HG02943 (cell line): Measurements from ENCODE around the gene ALK.
"Not testable (repeated sequence)": the region's sequence is repeated elsewhere in the genome, so short reads cannot be mapped to it uniquely, and the experiment has no call there.

Experiments
- ATAC-seq: cut with Tn5 transposase; IDR thresholded peaks from one replicate; pipeline ENCODE4 v1.9.1; 2021; ENCODE audit warnings: mild to moderate bottlenecking, low read depth, moderate library complexity; ENCODE audit not compliant: unreplicated experiment

The ALK gene

GRCh38 chr2:29245035-29245741, 676.2 kb downstream of the ALK start:
- ATAC-seq = not testable (repeated sequence)

DNA sequence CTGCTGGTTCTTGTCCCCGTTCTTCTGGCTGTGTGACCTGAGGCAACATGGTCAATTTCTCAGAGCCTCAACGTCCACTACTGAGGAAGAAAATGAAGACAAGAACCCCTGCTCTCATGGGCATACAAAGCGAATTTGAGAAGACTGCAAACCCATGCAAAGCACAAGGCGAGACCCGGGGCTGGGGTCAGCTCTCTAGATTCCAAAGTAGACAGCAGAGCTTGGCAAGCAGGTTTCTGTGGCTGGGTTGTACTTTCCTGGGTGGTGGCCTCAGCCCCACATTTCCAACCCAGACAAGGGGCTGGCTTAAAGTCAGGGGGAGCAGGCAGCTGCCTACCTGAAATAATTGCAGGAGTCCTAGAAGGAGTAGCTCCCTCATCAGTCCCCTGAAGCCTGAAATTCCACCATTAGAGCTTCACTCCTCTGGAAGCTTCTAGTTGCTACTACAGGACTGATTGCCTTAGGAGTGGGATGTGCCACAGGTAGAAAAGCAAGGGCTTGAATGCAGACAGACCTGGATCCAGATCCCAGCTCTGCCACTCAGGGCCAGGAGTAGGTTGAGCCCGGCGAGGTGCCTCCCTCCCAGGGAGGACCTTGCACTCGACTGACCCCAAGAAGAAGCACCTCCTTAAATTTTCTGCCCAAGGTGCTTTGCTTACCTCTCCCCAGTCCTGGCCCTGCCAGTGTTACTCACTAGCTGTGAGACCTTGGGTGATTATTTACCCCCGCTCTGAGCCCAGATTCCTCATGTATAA, 678.6 kb downstream of the ALK start:
- ATAC-seq = no peak

- ATAC-seq = no peak
These were observed 679.3 kb downstream of the ALK start for GRCh38 chr2:29241955-29242565.

- ATAC-seq = no peak
These were observed 680.0 kb downstream of the ALK start for GRCh38 chr2:29241341-29241740.

DNA sequence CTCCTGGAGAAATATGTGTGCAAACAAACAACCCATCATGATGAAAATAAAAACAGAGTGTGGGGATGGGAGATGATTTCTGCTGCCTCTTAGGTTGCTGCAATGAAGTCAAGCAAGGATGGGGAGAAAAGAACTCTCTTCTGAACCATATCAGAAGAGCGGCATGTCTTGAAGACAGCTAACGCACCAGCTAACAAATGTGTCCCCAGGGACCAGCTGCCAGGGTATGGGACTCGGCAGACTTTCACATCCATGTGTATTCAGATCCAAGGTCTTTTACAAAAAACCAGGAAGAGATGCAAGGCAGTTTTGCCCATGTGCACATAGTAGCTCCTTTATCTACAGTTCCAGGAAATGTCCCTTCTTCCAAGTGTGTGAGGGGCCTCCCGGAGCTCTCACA, 680.8 kb downstream of the ALK start:
- ATAC-seq = no peak

DNA sequence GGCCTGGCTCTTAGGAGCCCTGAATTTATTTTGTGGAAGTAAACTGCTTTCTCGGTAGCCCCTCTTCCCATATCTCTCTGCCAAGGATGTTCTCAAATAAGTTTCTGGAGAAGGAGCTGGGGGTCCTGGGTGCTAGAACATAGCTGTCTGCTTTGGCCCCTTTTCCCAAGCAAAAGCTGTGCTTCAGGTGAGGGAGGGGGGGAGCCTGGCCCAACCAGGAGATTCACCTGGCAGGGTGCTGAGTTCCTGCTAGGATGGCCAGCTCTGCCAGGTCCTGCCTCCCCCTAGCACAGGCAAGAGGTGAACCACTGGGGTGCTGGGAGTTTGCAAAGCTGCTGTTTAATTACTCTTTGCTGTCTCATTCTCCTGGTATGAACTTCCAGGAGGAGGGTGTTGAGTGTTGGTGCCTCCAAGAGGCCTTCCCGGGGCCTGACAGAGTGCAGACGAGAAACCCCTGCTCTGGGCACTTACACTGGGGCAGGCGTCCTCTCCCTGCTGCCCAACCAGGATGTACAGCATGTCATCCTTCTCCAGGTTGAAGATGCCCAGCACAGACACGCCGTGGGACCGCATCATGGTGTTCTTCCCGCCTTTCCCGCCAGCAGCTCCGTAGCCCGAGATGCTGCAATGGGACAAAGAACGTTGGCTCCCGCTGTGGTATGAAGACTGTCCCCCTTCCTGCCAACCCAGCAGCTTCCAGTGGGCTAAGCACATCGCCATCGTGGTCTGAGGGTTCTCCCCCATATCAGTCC, 682.0 kb downstream of the ALK start:
- no peak for ATAC-seq

- ATAC-seq = no peak
These were observed 682.9 kb downstream of the ALK start for GRCh38 chr2:29238497-29238896.

DNA sequence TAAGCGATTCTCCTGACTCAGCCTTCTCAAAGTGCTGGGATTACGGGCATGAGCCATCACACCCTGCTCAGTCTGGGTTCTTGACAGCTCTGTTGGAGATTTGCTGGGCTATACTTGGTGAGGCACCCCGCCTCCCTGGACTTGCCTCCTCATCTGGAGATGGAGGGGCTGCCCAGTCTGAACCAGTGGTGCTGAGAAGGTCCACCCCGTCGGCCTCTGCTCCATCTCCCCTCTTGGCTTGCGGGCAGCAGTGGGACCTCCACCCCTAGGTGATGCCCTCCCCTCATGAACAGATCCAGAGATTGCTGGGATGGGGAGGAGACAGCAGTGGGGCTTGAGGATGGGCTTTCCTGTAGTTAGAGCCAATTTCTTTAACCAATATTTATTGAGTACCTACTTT, 685.3 kb downstream of the ALK start:
- no peak for ATAC-seq

GRCh38 chr2:29235411-29235810, 686.0 kb downstream of the ALK start:
- no peak for ATAC-seq

GRCh38 chr2:29233428-29233827, 688.0 kb downstream of the ALK start:
- ATAC-seq = no peak

DNA sequence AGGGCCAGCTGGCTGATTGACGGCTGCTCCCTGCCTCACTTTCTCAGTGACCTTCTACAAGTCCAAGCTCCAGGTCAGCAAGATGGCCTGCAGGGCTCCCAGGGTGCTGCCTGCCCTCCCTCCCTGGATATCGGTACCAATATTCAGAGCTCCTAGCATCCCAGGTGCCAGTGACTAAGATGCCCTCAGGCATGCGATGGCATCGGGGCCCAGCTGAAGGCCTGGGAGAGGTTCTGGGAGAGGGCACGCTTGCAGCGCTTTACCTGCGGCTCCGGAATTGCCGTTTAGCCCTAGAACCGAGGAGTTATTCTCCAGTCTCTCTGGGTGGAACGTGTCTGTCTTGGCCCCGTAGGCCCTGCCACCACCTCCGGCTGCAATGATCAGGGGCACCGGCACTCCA, 689.3 kb downstream of the ALK start:
- ATAC-seq = no peak

DNA sequence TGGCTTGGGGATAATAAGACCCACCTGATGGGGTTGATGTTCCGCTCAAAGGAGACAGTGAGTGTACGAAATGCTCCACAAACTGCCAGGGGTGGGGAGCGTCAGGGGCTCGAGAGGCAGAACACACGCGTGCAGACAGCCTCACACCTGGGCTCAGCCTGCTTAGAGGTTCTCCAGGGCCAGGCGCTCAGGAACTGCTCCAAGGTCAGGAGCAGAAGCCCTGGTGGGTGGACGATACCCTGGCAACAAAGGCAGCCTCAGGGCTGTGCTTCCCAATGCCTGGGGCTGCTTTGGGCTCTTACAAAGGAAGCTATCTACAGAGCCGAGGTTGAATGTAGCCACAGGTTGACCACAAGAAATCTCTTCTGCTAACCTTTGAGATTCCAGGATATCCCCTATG, 691.7 kb downstream of the ALK start:
- no peak for ATAC-seq

DNA sequence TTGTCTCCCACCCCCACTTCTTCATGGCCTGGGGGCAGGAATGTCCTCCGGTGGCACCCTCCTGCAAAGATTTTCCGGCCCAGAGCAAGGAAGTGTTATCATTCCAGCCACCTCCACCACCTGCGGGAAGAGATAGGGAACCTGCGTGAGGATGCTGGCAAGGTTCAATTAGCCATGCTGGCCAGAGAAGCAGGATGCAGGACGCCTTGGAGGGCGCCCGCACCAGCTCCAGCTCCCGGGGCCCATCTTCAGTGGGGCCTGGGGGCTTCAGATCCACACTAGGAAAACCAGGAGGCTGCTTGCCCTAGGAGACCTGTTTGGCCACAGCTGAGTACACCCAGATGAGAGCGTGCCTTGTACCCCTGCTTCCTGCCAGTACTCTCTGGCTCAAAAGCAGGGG, 692.4 kb downstream of the ALK start:
- no peak for ATAC-seq

DNA sequence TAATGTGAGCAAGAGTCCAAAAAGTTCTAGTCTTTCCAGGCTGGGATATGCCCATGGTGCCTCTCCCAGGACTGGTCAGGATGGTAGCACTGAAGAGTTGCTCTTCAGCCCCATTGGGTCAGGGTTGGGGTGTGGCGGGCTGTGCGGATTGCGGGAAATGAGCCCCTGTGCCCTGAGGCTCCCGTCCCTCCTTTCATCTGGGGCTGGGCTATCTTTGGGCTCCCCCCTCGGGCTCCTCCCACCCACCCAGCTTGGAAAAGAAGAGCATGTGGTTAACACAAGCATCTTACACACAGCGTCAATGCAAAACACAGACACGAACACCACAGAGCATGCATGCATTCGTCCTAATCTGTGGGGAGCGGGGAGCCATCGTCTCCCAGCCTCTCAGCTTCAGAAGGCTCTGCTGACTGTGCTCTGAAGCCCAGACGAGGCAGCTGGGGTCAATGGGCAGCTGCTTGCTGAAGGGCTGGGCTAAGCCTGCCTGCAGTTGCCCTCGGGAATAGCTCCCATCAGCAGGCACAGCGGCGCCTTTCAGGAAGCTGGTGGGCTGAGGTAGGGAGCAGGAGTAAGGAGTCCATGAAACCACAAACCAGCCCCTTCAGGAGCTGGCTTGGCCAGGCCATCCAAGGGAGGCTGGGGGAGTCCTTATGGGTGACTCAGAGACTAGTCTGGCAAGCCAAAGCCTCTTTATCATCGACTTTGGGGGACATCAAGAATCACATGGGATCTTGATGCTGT, 693.3 kb downstream of the ALK start:
- ATAC-seq = no peak

- ATAC-seq = no peak
These were observed 694.6 kb downstream of the ALK start for GRCh38 chr2:29226808-29227207.

DNA sequence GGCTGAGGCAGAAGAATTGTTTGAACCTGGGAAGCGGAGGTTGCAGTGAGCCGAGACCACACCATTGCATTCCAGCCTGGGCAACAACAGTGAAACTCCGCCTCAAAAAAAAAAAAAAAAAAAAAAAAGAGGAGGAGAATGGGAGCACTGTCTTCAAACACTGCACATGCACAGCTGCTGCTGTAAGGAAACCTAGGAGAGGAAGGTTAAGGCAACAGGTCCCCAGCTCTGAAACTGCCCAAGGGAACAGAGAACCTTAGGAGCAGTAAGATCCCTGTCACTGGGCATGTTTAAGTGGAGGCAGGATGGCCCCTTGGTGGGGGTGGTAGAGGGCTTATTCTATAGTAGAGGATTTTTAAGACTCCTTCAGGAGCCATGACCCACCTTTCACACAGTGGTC, 695.0 kb downstream of the ALK start:
- ATAC-seq = no peak

DNA sequence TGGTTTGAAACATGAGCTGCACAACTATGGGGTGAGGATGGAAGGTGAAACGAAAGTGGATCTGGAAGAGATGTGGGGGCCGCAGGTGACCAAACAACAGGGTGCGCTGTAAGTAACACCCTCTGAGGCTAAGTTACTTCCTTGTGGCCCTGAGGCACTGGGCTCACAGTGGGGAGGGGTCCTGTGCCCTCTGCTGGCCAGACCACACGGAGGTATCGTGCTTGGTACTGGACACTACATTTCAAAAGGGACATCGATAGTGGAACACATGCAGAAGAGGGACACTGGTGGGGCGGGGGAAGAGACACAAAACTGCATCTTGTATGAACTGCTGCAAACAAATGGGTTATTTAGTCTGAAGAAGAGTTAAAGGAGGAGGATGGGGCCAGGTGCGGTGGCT, 695.6 kb downstream of the ALK start:
- no peak for ATAC-seq

DNA sequence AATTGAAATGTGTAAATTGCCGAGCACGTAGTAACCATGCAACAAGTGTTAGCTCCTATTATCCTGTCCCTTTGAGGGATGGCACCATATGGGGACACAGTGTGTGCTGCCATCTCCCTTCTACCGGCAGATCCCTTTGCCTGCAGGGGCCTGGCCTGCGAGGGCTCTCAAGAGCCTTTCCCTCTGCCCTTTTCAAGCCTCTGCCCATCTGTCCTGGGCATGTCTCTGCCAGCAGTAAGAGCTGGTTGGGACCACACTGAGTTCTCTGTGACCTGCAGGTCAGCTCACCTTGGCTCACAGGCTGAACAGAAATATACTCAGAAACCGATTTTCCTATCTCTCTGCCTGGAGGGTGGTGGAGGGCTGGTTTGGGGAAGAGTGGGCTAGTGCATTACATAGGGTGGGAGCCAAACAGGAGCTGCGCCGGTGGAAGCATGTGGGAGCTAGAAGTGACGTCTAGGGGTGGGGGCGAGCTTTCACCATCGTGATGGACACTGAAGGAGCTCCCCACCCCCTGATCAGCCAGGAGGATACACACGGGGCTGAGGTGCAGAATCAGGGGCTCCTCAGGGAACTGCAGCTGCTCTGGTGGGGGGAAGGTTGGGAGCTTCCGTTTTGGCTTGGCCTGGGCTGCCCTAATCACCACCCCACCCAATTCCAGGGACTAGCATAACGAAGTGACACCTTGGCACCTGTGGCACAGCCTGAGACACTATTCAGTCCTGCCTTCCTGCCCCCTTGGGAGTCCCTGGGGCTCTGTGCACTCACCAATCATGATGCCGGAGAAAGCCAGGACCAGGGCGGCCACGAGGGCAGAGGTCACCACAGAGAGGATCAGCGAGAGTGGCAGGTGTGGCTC, 696.5 kb downstream of the ALK start:
- no peak for ATAC-seq

- ATAC-seq = no peak
These were observed 697.3 kb downstream of the ALK start for GRCh38 chr2:29223851-29224692.
